ENCODE measurements around the gene PMS1. TPM values are rescaled to one million over a fixed set of nuclear protein-coding genes. Genes with fewer than 3 reads are reported as not detected.

Gene PMS1
- total RNA-seq, 6 donors from 2014 or later = 6.7 to 27.1 (median 20.0) TPM

GRCh38 chr2:189762551-189763298 is 21.5 kb upstream of the PMS1 start, which contains the start of gene OSGEPL1:
Gene OSGEPL1, minus strand, starts transcription at chr2:189762792. Its CDS starts 1,152 bp downstream, at chr2:189761640.
- peaks cover 0 to 7% (median 2%) of the 10 kb centered on the region in 4 donors for H3K36me3 ChIP-seq
- peaks cover 11 to 20% (median 12%) of the 10 kb centered on the region in 4 donors for H3K4me1 ChIP-seq
- 1% methylated on average over 19 to 33 of the region's 33 CpGs for WGBS, 2 donors
- ATAC-seq (ENCODE audit: low FRiP score in 2 of 2) = peak; percentile 98
- no peaks in the 10 kb centered on the region for H3K27me3 ChIP-seq
- H3K4me3 ChIP-seq = peak within 1 kb of the TSS; percentile 71 to 97 (median 86)
- no peaks in the 10 kb centered on the region for H3K9me3 ChIP-seq
- DNase-seq = peak; percentile 76 to 95
- TF ChIP-seq CTCF (IDR thresholded peaks at IDR 0.05) (peak; percentile 11 to 31 (median 18)), POLR2A (IDR thresholded peaks at IDR 0.05) (peak in 2 of 4 donors; percentile 23 to 57), POLR2AphosphoS5 (IDR thresholded peaks at IDR 0.05) (peak in 1 of 2 donors; percentile 65), EP300 (IDR thresholded peaks at IDR 0.05) (no peak)
- H3K27ac ChIP-seq = peak within 1 kb of the TSS; percentile 81 to 88 (median 84)

GRCh38 chr2:189763908-189764661 is 20.2 kb upstream of the PMS1 start:
- DNase-seq = no peak
- no peaks in the 10 kb centered on the region for H3K9me3 ChIP-seq
- peaks cover 11 to 20% (median 12%) of the 10 kb centered on the region in 4 donors for H3K4me1 ChIP-seq
- H3K4me3 ChIP-seq = no peak overlapping the region
- no peak for ATAC-seq (ENCODE audit: low FRiP score in 2 of 2)
- H3K36me3 ChIP-seq = peaks cover 0 to 18% (median 2%) of the 10 kb centered on the region in 4 donors
- TF ChIP-seq CTCF (IDR thresholded peaks at IDR 0.05) (no peak), EP300 (IDR thresholded peaks at IDR 0.05) (no peak), POLR2A (IDR thresholded peaks at IDR 0.05) (no peak), POLR2AphosphoS5 (IDR thresholded peaks at IDR 0.05) (no peak)
- 71 to 78% methylated on average over 4 of the region's 4 CpGs for WGBS, 2 donors
- no peak overlapping the region for H3K27ac ChIP-seq
- H3K27me3 ChIP-seq = no peaks in the 10 kb centered on the region

- Histone ChIP-seq H3K4me3 (no peak overlapping the region), H3K36me3 (peaks cover 14 to 80% (median 36%) of the 10 kb centered on the region in 4 donors), H3K9me3 (no peaks in the 10 kb centered on the region), H3K27me3 (no peaks in the 10 kb centered on the region), H3K27ac (no peak overlapping the region), H3K4me1 (no peaks in the 10 kb centered on the region)
- no peak for TF ChIP-seq POLR2A (IDR thresholded peaks at IDR 0.05)
- TF ChIP-seq EP300 (IDR thresholded peaks at IDR 0.05) = no peak
- no peak for TF ChIP-seq CTCF (IDR thresholded peaks at IDR 0.05)
- no peak for TF ChIP-seq POLR2AphosphoS5 (IDR thresholded peaks at IDR 0.05)
- no peak for ATAC-seq (ENCODE audit: low FRiP score in 2 of 2)
- WGBS, 2 donors = 63 to 72% methylated on average over 6 of the region's 6 CpGs
- DNase-seq = no peak
These were observed 13.5 kb upstream of the PMS1 start for GRCh38 chr2:189770590-189771322.

- 82 to 84% methylated on average over 1 of the region's 1 CpG for WGBS, 2 donors
- no peak overlapping the region for H3K4me3 ChIP-seq
- no peak overlapping the region for H3K27ac ChIP-seq
- ATAC-seq (ENCODE audit: low FRiP score in 2 of 2) (no peak), DNase-seq (no peak)
- H3K27me3 ChIP-seq = no peaks in the 10 kb centered on the region
- no peaks in the 10 kb centered on the region for H3K9me3 ChIP-seq
- peaks cover 14 to 83% (median 33%) of the 10 kb centered on the region in 4 donors for H3K36me3 ChIP-seq
- TF ChIP-seq POLR2AphosphoS5 (IDR thresholded peaks at IDR 0.05) (no peak), CTCF (IDR thresholded peaks at IDR 0.05) (no peak), EP300 (IDR thresholded peaks at IDR 0.05) (no peak), POLR2A (IDR thresholded peaks at IDR 0.05) (no peak)
- H3K4me1 ChIP-seq = no peaks in the 10 kb centered on the region
These were observed 12.0 kb upstream of the PMS1 start for GRCh38 chr2:189772212-189772611.

All from upper lobe of left lung (tissue), 6 donors.